Glutamatergic neuron (in vitro differentiated cells): ENCODE results near the gene DYNC1H1. TPM values are rescaled to one million over a fixed set of nuclear protein-coding genes. Genes with fewer than 3 reads are reported as not detected.

ENCODE experiments used
- DNase-seq: peaks from one replicate; pipeline ENCODE4 v3.0.0; 2022
- H3K27ac Mint-ChIP-seq: one replicate; pipeline ENCODE4 v1.8.0; 2020; ENCODE audit warnings: mild to moderate bottlenecking, mixed read lengths, inconsistent platforms; ENCODE audit not compliant: unreplicated experiment
- H3K27me3 Mint-ChIP-seq: one replicate; pipeline ENCODE4 v1.8.0; 2020; ENCODE audit warnings: mild to moderate bottlenecking, moderate library complexity, mixed read lengths, inconsistent platforms; ENCODE audit not compliant: unreplicated experiment
- H3K36me3 Mint-ChIP-seq: one replicate; pipeline ENCODE4 v1.8.0; 2020; ENCODE audit warnings: mild to moderate bottlenecking, mixed read lengths, inconsistent platforms; ENCODE audit not compliant: unreplicated experiment
- H3K4me1 Mint-ChIP-seq: one replicate; pipeline ENCODE4 v1.8.0; 2020; ENCODE audit warnings: mild to moderate bottlenecking, low read depth, mixed read lengths, inconsistent platforms; ENCODE audit not compliant: unreplicated experiment
- H3K4me3 Mint-ChIP-seq: one replicate; pipeline ENCODE4 v1.8.0; 2020; ENCODE audit warnings: mild to moderate bottlenecking, mixed read lengths, inconsistent platforms; ENCODE audit not compliant: unreplicated experiment
- H3K9me3 Mint-ChIP-seq: one replicate; pipeline ENCODE4 v1.8.0; 2020; ENCODE audit warnings: mild to moderate bottlenecking, moderate library complexity, mixed read lengths, inconsistent platforms; ENCODE audit not compliant: unreplicated experiment
- CTCF ChIP-seq: fragments of 200-600 bp; sonication (generic); IDR thresholded peaks from one replicate; pipeline ENCODE4 v1.5.0; 2021; ENCODE audit not compliant: partially characterized antibody, unreplicated experiment
- total RNA-seq: library from RNA; stranded (reverse); fragmentation: NEBNext Ultra II Directional; extraction: Animal tissue kit (Norgen Biotek cat#: 25700); gene quantifications from one replicate; pipeline ENCODE4 v1.2.1, GENCODE V29; 2021; ENCODE audit not compliant: unreplicated experiment

The DYNC1H1 gene
- total RNA-seq, 1 donor from 2014 or later = 2,051 TPM

- Mint-ChIP-seq H3K9me3 (peaks cover 16% of the 10 kb centered on the region), H3K36me3 (peaks cover 15% of the 10 kb centered on the region), H3K4me3 (no peak overlapping the region), H3K4me1 (no peaks in the 10 kb centered on the region), H3K27me3 (peaks cover 2% of the 10 kb centered on the region), H3K27ac (no peak overlapping the region)
- TF ChIP-seq CTCF = no peak
- no peak for DNase-seq
Observed at GRCh38 chr14:102020058-102020971, 55.9 kb downstream of the DYNC1H1 start.

GRCh38 chr14:102026934-102027333 is 62.6 kb downstream of the DYNC1H1 start:
- peak overlapping the region; percentile 28 for H3K27ac Mint-ChIP-seq
- no peak for DNase-seq
- no peaks in the 10 kb centered on the region for H3K27me3 Mint-ChIP-seq
- peaks cover 1% of the 10 kb centered on the region for H3K9me3 Mint-ChIP-seq
- H3K36me3 Mint-ChIP-seq = peaks cover 6% of the 10 kb centered on the region
- H3K4me1 Mint-ChIP-seq = no peaks in the 10 kb centered on the region
- H3K4me3 Mint-ChIP-seq = no peak overlapping the region
- no peak for TF ChIP-seq CTCF

GRCh38 chr14:102027951-102028350 is 63.6 kb downstream of the DYNC1H1 start:
- H3K4me1 Mint-ChIP-seq = no peaks in the 10 kb centered on the region

GRCh38 chr14:102028733-102029132 is 64.4 kb downstream of the DYNC1H1 start:
- no peak for DNase-seq
- TF ChIP-seq CTCF = no peak
- Mint-ChIP-seq H3K4me3 (no peak overlapping the region), H3K36me3 (peaks cover 9% of the 10 kb centered on the region), H3K9me3 (peaks cover 1% of the 10 kb centered on the region), H3K27me3 (peaks cover 5% of the 10 kb centered on the region), H3K4me1 (no peaks in the 10 kb centered on the region), H3K27ac (peak overlapping the region; percentile 29)

More at GRCh38 chr14:102027951-102028350, 63.6 kb downstream of the DYNC1H1 start:
- Mint-ChIP-seq H3K27me3 (peaks cover 1% of the 10 kb centered on the region), H3K9me3 (peaks cover 1% of the 10 kb centered on the region), H3K4me3 (no peak overlapping the region), H3K36me3 (peaks cover 6% of the 10 kb centered on the region), H3K27ac (no peak overlapping the region)
- no peak for DNase-seq
- TF ChIP-seq CTCF = no peak

- Mint-ChIP-seq H3K36me3 (peaks cover 16% of the 10 kb centered on the region), H3K4me1 (no peaks in the 10 kb centered on the region), H3K4me3 (no peak overlapping the region), H3K27ac (peak overlapping the region; percentile 20), H3K27me3 (peaks cover 10% of the 10 kb centered on the region), H3K9me3 (no peaks in the 10 kb centered on the region)
- TF ChIP-seq CTCF = no peak
- no peak for DNase-seq
Observed at GRCh38 chr14:102029956-102030355, 65.6 kb downstream of the DYNC1H1 start.
